Keratinocyte (primary cell): ENCODE measurements around the gene SLC3A2.

ENCODE experiments used
- EZH2 ChIP-seq: IDR thresholded peaks from one replicate; pipeline ENCODE4 v1.6.1; 2012; ENCODE audit warnings: inconsistent platforms, mild to moderate bottlenecking, low read length, moderate library complexity
- TF ChIP-seq, protein P1 (sequence below), 3 experiments: IDR thresholded peaks in 1 of 3; conservative IDR thresholded peaks in 1 of 3; optimal IDR thresholded peaks in 1 of 3; 2 replicates in 2 of 3; 3 replicates in 1 of 3; pipeline versions ENCODE3 to v1.5.1; 2011; ENCODE audit warnings: low read length in 3 of 3, mild to moderate bottlenecking in 3 of 3, moderate library complexity in 2 of 3, control low read depth in 1 of 3, inconsistent platforms in 1 of 3; ENCODE audit not compliant: insufficient read depth in 2 of 3; ENCODE audit errors: extremely low read depth in 1 of 3

DNA sequence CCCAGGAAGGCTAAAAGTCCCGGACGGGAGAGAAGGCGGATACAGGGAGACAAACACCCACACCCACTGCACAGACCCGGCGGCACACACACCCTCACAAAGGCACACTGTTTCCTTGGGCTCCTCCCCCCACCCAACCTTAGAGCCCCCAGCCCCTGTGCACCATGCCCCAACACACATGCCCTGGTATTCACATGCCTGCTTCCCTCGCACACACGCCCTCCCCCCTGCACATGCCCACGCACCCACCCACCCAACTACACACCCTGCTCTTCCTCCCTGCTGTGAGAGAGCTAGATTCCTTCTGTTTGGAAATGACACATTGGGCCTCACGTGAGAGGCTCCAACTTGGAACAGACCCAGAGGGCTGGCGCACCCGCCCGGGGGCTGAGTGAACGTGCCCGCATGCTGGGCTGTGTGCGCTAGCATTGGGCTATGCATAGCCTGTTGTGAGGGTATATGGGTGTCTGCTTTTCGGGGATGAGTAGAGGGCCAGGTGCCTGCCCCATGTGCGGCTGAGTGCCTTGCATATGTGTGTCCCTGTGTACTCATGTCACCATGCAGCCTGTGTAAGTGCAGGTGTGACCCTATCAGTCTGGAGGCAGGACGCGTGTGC, 41.0 kb downstream of the SLC3A2 start:
- TF ChIP-seq, protein P1, sequence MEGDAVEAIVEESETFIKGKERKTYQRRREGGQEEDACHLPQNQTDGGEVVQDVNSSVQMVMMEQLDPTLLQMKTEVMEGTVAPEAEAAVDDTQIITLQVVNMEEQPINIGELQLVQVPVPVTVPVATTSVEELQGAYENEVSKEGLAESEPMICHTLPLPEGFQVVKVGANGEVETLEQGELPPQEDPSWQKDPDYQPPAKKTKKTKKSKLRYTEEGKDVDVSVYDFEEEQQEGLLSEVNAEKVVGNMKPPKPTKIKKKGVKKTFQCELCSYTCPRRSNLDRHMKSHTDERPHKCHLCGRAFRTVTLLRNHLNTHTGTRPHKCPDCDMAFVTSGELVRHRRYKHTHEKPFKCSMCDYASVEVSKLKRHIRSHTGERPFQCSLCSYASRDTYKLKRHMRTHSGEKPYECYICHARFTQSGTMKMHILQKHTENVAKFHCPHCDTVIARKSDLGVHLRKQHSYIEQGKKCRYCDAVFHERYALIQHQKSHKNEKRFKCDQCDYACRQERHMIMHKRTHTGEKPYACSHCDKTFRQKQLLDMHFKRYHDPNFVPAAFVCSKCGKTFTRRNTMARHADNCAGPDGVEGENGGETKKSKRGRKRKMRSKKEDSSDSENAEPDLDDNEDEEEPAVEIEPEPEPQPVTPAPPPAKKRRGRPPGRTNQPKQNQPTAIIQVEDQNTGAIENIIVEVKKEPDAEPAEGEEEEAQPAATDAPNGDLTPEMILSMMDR (optimal IDR thresholded peaks at IDR 0.05 in 1 of 3, IDR thresholded peaks at IDR 0.05 in 1 of 3, conservative IDR thresholded peaks at IDR 0.05 in 1 of 3; ENCODE audit: extremely low read depth in 1 of 3, insufficient read depth in 2 of 3, low read length in 3 of 3): no peak
- no peak for TF ChIP-seq EZH2
